Measurements from ENCODE around the gene MRPL55. TPM values are rescaled to one million over a fixed set of nuclear protein-coding genes. Genes with fewer than 3 reads are reported as not detected.

The MRPL55 gene
- total and polyA plus RNA-seq, 2 of the 13 experiments (the other 11 are each of a cell fraction or from before 2014, with no cell fraction given), result 58.6 to 92.9 TPM

DNA sequence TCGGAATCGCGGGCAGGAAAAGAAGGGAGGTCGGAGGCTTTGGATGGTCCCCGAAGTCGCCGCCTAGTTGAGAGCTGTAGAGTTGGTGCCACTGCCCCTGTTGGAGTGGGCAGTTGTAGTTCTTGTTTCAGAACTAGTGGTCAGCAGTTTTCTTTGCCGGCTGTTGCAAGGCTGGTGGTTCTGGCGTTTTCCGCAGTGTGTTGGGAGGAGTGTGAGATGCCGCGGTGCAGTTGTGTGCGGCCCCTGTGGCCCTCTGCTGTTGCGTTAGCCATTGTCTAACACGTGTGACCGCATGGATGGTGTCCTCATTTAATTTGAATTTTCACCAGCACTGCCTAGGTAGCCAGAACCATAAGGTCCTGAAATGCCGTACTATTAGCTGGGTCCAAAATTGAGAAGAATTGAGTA, 25.2 kb downstream of the MRPL55 start:
- Histone ChIP-seq H3K4me1 (ENCODE audit: insufficient read depth, low read length) (peaks cover 56% of the 10 kb centered on the region), H3K9ac (ENCODE audit: insufficient read depth, low read depth, low read length) (peak overlapping the region; percentile 100), H3K79me2 (ENCODE audit: insufficient read depth, low read length) (peaks cover 75% of the 10 kb centered on the region), H2AFZ (ENCODE audit: low read length) (no peak overlapping the region), H3K36me3 (replicated peaks in 1 of 2; ENCODE audit: control insufficient read depth in 1 of 2, insufficient read depth in 2 of 2, low read length in 2 of 2) (peaks cover 6 to 24% of the 10 kb centered on the region in 2 experiments), H4K20me1 (ENCODE audit: insufficient read depth, low read length) (peaks cover 56% of the 10 kb centered on the region), H3K27ac (ENCODE audit: extremely low read length, insufficient read depth, low read length) (peak overlapping the region; percentile 86), H3K9me3 (ENCODE audit: low read length) (no peaks in the 10 kb centered on the region), H3K27me3 (ENCODE audit: control insufficient read depth in 1 of 2, insufficient read depth in 2 of 2, low read length in 2 of 2) (no peaks in the 10 kb centered on the region; a peak in 1 of 5 replicates), H3K4me2 (ENCODE audit: low read depth, low read length) (peak overlapping the region; percentile 91), H3K4me3 (replicated peaks in 1 of 3; ENCODE audit: insufficient read depth in 1 of 3, low read depth in 2 of 3, low read length in 3 of 3) (peak overlapping the region; percentile 82 to 100 (median 85))
- in situ Hi-C loops (cut with HindIII; ENCODE audit: extremely low pct_ligation_motif_present, low pct_unique_long_range_greater_than_20kb) (no loop called here), intact Hi-C loops (cut with micrococcal nuclease; ENCODE audit: unreplicated experiment) (loop anchor here (10.0 kb wide), 1 partner anchor 1149 kb away; no protein-coding TSS in a partner anchor)
- DNase-seq (ENCODE audit: low spot score) (no peak), ATAC-seq (no peak), FAIRE-seq (no peak)
- BruUV-seq (replicated peaks), result no TSS peak
- WGBS (ENCODE audit: low lambda C conversion rate), result 2% methylated on average over 12 of the region's 17 CpGs
- ChIA-PET POLR2A (interaction anchor here (1.0 to 2.1 kb wide), 7 partner anchors 8 to 296 kb away, joined by 3 to 10 read pairs (median 4); partner anchors contain the start of genes IBA57 and MRPL55), CTCF (ENCODE audit: low intra/inter-chr PET ratio, low total read pairs) (no interaction called here)
- TF ChIP-seq, protein P1, sequence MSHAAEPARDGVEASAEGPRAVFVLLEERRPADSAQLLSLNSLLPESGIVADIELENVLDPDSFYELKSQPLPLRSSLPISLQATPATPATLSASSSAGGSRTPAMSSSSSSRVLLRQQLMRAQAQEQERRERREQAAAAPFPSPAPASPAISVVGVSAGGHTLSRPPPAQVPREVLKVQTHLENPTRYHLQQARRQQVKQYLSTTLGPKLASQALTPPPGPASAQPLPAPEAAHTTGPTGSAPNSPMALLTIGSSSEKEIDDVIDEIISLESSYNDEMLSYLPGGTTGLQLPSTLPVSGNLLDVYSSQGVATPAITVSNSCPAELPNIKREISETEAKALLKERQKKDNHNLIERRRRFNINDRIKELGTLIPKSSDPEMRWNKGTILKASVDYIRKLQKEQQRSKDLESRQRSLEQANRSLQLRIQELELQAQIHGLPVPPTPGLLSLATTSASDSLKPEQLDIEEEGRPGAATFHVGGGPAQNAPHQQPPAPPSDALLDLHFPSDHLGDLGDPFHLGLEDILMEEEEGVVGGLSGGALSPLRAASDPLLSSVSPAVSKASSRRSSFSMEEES (CRISPR knock-in tag; IDR thresholded peaks at IDR 0.05), result no peak
- TF ChIP-seq FOXA3 (CRISPR knock-in tag; IDR thresholded peaks at IDR 0.05) (no peak), ZBTB26 (CRISPR knock-in tag; IDR thresholded peaks at IDR 0.05; ENCODE audit: borderline replicate concordance) (no peak), ISX (CRISPR knock-in tag; conservative IDR thresholded peaks at IDR 0.05) (no peak), PHF21A (CRISPR knock-in tag; IDR thresholded peaks at IDR 0.05) (no peak), DRAP1 (CRISPR knock-in tag; IDR thresholded peaks at IDR 0.05) (no peak), SSRP1 (CRISPR knock-in tag; IDR thresholded peaks at IDR 0.05) (no peak), ZNF644 (CRISPR knock-in tag; IDR thresholded peaks at IDR 0.05; ENCODE audit: low read depth) (no peak), AKNA (CRISPR knock-in tag; IDR thresholded peaks at IDR 0.05; ENCODE audit: borderline replicate concordance) (no peak), ZNF136 (CRISPR knock-in tag; IDR thresholded peaks at IDR 0.05; ENCODE audit: low read depth) (0 out of 2 replicates have a peak, but pooled peaks have one; percentile 34), TFDP2 (CRISPR knock-in tag; IDR thresholded peaks at IDR 0.05) (no peak)
- TF ChIP-seq, protein P2, sequence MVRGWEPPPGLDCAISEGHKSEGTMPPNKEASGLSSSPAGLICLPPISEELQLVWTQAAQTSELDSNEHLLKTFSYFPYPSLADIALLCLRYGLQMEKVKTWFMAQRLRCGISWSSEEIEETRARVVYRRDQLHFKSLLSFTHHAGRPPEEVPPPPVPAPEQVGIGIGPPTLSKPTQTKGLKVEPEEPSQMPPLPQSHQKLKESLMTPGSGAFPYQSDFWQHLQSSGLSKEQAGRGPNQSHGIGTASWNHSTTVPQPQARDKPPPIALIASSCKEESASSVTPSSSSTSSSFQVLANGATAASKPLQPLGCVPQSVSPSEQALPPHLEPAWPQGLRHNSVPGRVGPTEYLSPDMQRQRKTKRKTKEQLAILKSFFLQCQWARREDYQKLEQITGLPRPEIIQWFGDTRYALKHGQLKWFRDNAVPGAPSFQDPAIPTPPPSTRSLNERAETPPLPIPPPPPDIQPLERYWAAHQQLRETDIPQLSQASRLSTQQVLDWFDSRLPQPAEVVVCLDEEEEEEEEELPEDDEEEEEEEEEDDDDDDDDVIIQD (CRISPR knock-in tag; IDR thresholded peaks at IDR 0.05; ENCODE audit: low read depth), result no peak

Measured in HepG2 (cell line).